ENCODE measurements around the gene ANKRD13A.

GRCh38 chr12:109959411-109960093 is 39.7 kb upstream of the ANKRD13A start:
- TF ChIP-seq POLR2A (IDR thresholded peaks at IDR 0.05): no peak
- no peak for TF ChIP-seq CTCF (IDR thresholded peaks at IDR 0.05)
- TF ChIP-seq EP300 (IDR thresholded peaks at IDR 0.05): no peak

Measured in tibial nerve (tissue), 4 donors.